DMS79 treated with DMSO at 0.1 percent for 48 hours (cell line): ENCODE measurements around the gene INSC.
"Not testable (repeated sequence)": the region's sequence is repeated elsewhere in the genome, so short reads cannot be mapped to it uniquely, and the experiment has no call there.

Experiments used
- DNase-seq: peaks from one replicate; lab custom pipeline; 2025; lab: John Stamatoyannopoulos, UW

Gene INSC, protein sequence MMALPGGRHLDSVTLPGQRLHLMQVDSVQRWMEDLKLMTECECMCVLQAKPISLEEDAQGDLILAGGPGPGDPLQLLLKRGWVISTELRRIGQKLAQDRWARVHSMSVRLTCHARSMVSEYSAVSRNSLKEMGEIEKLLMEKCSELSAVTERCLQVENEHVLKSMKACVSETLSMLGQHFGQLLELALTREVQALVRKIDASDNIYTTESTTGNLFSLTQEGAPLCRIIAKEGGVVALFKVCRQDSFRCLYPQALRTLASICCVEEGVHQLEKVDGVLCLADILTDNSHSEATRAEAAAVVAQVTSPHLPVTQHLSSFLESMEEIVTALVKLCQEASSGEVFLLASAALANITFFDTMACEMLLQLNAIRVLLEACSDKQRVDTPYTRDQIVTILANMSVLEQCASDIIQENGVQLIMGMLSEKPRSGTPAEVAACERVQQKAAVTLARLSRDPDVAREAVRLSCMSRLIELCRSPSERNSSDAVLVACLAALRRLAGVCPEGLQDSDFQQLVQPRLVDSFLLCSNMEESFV

DNA sequence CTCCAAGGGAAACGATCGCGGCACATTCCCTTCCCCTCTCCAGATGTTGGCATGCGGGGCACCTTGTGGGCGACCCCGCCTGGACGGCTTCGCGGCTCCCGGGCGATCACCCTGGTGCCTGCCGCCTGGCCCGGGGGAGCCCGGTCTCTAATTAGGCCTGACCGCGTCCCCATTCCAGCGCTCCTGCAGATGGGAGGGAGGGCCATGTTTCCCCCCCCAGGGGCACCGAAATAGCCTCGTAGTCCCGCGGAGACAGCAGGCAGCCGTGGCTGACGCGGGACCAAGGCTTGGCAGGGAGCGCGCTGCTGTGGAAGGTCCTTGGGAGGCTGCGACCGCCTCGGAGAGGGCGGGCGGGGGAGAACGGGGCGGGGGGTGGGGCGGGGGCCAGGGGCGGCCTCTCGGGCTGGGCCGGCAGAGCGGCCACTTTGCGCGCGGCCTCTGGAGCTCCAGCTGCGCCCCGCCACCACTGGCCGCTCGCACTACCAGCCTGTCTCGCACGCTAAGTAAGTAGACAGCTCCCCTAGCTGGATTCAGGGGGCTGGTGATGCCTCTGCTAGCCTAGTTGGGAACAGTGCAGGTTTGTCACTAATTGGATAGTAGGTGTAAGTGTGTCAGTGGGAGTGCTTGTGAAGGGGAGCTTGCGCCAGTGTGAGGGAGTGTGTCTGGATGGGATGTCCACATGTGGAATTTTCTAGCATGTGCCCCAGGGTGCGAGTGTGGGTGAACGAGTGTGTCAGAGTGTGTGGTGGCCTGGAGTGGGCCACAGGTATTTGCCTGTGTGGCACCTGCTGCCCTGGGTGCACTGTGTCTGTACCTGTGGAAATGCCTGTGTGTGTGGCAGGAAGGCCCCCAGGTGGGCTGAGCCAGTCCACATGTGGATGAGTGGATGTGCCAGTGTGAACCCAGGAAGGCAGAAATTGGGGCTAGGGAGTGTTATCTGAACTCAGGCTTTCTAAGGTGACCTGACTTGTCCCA is at the start of gene INSC:
Gene INSC, plus strand, starts transcription at position 423 of the 975 bp plus-strand sequence. CDS start 34,252 bp downstream, outside the sequence.
- DNase-seq = no peak

DNA sequence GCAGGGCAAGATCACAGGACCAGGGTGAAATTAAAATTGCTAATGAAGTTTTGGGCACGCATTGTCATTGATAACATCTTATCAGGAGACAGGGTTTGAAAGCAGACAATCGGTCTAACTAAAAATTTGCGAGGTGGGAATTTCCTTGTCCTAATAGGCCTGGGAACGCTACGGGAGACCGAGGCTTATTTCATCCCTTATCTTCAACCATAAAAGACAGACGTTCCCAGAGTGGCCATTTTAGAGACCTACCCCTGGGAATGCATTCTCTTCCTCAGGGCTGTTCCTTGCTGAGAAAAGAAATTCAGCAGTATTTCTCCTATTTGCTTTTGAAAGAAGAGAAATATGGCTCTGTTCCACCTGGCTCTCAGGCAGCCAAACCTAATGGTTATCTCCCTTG is 45.0 kb upstream of the INSC start:
- not testable (repeated sequence) for DNase-seq

DNA sequence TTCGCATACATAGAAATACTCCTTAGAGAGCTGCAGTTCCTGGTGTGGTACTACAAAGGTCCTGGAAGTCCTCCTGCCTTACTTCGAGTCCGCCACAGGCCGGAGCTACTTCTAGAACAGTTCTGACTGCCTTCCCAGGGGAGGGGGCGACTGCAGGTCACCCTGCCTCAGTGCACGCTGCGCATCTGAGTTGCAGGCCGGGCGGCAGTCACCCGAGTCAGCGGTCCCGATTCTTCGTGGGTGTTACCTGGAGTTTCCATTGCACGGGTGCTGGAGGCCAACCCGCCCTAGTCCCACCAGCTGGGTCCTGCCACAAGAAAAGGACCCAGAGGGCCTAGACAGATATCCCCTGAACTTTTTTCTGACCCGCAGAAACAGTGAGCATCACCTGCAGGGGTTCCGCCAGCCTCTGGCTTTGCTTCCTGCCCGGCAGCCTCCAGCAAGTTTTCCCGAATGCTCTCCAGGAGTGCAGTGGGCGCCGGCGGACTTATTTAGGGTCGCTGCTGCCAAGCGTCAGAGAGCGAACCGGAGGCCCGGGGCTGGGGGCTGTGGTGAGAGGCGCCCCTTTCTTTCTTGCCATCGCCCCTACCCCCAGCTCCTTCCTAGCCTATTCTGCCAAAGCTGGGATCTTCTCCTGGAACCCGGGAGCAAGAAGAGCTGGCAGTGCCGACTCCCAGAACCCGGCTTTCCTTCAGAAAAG is 43.0 kb upstream of the INSC start:
- DNase-seq = no peak

DNA sequence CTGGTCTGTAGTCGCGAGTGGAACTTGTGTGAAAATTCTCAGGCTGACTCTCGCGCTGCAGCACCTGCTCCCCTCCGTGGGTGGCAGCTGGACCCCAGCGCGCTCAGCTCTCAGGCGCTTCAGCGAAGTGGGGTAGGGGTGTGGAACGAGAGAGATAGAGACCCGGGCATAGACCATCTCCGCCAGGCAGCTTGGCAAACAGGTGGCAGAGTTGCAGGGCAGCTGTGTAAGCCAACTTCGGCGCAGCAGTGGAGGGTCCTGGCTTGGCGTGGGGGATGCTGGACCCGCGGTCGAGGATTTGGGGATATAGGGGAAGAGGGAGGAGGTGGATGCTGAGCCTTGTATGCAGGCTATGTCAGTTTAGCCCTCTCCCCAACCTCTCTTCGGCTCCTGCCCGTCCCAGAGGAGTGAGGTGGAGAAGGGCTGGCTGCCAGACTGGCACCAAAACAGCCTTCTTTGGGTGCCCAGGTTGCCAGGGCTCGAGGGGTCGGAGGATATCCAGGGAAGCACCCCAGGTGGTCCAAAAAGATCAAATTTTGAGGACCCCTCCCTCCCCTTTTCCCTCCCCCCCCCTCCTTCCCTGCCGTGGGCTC is 42.1 kb upstream of the INSC start:
- DNase-seq = no peak

DNA sequence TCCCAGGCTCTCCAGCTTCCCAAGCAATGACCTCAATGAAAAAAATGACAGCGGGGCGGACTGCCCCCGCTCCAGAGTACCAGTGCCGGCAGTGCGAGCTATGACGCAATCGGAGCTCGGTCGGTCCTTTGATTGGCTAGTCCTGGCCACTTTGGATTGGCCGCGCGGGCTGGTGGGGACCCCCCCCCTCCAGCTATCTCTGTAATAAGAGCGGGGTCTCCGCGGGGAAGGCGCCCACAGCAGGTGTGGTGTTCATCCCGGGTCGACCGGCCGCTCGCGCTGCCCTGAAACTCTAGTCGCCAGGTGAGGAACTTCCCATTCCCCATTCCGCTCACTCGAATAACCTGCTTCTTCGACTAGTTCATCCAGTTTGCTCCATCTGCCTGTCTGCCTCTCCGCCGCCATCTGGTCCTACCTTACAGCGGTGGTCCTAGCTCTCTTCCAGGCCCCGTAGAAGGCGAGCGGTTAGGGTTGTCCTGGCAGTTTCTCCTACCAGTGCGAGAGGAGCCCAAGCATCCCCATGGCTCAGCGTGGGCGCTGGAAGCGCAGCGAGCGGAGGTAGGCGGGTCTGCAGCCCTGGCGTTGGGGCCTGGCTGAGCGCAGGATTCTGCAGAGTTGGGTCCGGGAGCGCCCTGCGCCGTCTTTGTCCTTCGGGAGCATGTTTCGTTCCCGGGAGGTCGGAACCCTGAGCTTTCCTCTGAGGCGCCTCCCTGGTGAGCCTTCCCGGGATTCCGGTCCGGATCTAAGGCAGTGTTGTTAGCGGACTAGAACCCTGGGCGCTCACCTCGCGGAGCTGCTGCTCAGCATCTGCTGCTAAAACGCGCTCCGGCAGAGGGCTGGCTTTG is 41.1 kb upstream of the INSC start, which contains the start of gene CALCB:
Gene CALCB, plus strand, starts transcription at position 233 of the 845 bp plus-strand sequence. CDS start 1,126 bp downstream, outside the sequence.
- DNase-seq = peak; percentile 48

DNA sequence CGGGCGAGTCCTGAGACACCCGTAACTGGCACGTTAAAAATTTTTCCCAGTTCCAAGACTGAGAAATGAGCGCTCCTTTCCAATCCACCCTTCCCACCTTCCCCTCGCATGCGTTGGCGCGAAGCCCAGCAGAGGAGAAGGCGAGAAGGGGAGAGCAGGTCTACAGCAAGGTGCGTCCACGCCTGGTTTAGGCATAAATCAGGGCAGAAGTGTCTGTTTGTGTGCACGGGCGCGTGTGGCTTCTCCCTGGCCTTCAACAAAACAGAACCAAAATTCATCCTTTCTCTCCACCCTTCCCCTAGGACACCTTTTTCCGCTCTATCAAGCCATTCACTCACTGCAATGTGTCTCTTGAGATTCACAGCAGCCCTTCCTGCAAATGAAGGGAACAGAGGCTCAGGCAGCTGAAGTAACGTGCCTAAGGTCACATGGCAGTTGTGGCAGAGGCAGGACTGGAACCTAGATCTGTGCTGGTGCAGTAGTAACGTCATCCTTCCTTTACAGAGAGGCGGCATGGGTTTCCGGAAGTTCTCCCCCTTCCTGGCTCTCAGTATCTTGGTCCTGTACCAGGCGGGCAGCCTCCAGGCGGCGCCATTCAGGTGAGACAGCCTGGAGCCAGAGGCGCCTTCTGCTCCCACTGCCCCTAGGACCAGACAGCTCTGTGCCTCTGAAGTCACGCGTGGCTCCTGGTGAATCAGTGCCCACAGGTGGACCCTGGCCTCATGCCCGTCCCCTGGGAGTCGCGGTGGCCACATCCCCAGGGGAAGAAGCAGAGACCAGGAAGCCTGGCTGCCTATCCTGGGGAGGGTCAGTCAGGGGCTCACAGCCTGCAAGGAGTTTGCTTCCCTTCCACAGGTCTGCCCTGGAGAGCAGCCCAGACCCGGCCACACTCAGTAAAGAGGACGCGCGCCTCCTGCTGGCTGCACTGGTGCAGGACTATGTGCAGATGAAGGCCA is 40.2 kb upstream of the INSC start:
- DNase-seq = peak; percentile 25

DNA sequence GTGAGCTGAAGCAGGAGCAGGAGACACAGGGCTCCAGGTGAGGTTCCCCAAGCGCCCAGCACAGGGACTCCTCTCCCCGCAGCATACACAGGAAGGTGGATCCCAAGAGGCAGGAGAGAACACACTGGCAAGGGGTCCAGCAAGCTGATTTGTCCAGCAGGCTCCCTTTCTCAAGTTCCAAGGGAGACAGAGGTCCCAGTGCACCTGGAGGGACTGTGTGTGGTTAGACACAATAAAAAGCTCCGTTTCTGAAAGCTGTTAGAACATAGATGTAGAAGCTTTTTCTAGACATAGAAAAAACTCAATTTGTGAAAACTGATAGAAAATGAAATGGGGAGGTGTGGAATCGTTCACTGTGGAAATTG is 39.6 kb upstream of the INSC start:
- no peak for DNase-seq

DNA sequence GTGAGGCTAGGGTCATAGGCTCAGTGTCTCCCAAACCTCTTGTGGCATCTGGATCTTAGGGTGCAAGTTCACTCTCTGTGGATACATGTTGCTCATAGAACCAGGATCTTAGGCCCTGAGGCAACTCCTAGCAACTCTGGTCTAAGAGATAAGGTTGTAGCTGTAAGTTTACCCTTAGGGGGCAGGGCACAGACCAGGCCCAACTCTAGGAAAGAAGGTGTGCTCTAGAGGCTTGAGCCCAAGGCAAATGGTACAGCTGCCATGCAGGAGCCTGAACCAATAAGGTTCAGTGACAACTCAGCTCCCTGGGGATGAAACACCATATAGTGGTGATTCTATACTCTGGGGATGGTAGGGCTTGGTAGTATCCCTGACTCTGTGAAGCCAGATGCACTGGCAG is 23.5 kb upstream of the INSC start:
- DNase-seq = no peak

DNA sequence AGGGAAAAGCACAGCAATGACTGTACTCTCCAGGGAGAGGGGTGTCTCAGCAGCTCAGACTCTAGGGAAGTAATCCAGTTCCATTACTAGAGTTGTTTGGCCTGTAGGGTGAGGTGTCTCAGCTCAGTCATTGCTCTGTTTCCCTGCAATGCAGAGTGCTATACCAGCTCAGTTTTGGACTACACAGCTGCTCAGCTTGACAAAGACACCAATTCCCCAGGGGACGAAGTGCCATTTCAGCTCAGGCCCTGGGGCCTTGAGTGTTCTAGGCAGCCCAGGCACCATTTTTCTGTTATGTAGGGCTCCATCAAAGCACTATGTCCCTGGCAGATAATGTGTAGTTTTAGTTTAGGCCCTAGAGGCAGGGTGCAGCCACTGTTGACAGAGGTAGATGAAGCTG is 23.1 kb upstream of the INSC start:
- no peak for DNase-seq

DNA sequence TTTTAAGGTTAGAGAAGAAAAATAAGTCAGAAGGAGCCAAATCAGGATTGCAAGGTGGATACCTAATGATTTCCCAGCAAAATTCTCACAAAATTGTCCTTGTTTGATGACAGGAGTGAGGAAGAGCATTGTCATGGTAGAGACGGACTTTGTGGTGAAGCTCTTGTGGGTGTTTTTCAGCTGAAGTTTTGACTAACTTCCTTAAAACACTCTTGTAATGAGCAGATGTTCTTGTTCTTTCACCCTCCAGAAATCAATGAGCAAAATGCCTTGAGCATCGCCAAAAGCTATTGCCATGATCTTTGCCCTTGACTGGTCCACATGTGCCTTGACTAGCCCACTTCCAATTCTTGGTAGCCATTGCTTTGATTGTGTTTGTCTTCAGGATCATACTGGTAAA is 21.3 kb upstream of the INSC start:
- DNase-seq = no peak

DNA sequence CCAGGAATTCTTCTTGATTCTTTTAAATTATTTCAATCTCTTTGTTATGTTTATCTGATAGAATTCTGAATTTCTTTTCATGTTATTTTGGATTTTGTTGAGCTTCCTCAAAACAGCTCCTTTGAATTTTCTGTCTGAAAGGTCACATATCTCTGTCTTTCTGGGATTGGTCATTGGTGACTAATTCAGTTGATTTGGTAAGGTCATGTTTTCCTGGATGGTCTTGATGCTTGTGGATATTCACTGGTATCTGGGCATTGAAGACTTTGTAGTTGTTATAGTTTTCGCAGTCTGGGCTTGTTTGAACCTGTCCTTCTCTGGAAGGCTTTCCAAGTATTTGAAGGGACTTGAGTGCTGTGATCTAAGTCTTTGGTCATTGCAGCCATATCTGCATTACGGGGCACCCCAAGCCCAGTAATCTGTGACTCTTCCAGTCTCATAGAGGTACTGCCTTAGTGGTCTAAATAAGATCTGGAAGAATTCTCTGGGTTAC is 18.9 kb upstream of the INSC start:
- DNase-seq = no peak

DNA sequence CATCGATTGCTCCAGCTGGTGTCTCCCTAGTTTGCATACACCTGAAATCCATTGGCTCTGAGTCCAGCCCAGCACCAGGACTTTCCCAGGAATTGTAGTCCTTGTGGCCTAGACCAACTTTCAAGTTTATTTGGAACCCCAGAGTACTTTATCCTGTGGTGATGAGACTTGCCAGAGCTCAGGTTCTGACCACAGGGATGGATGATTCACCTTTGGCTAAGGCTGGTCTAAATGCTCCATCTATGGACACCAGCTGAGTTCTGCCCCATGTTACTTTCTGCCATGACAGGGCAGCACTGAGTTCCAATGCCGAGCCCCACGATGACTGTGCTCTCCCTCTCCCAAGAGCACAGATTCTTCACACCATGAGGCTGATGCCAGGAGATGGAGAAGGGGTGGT is 17.3 kb upstream of the INSC start:
- DNase-seq = no peak

DNA sequence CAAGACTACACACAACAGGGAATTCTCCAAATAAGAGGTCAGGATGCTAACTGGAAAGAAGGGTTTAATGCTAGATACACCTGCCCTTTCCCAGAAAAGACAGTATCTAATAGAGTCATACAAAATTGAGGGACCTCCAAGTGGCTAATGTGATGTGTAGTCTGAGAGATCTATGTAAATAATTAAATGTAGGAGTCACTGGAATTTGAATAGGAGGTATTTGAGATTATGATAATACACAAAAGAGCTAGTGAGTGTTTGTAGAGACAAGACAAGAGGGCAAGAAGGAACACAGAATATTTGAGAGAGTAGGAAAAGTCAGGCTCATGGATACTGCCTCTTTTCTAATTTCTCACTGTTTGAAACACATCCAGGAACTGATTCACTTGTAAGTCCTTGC is 15.5 kb upstream of the INSC start:
- no peak for DNase-seq

DNA sequence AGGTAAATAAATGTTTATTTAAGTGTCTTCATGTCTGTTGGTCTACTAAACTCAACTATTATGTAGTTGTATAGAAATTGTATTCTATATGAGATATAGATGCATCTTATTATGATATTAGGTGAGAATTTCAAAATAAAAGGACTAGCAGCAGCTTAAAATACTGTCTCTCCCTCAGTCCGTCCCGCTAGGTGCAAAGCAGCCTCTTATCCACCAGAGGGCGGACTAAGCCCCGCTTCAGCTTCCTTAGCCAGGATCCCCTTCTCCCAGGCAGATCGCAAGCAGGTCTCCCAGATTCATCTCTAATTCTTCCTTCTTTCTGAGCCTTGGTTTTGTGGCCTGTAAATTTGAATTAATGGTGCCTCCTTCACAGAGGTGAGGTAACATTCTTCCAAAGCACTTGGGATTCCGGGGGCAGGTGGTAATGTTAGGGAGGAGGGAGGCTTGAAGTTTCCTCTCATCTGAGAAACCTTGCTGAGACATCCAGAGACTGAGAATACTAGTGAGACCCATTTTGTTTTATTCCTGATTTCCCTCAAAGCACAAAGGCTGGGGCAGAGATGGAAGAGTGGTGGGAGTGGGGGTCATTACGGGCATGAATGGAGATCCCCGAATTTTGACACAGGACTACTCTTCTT is 13.5 kb upstream of the INSC start:
- DNase-seq = peak; percentile 57

DNA sequence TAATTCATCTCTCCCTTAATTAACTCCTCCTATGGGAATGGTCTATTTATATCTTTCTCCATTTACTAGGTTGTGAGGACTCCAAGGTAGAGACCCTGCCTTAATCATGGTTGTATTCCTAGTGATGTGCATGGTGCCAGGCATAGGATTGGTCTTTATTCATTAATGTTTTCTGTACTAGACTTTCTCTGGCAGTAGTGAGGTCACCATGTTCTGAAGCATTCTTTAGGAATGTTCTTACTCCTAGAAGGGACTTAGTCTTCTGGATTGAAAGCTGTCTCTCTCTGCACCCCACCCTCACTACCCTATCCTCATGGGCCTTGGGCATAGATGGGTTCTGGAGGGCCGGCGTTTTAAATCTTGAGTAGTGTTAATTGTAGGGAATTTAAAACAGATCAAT is 10.6 kb upstream of the INSC start:
- DNase-seq = no peak

DNA sequence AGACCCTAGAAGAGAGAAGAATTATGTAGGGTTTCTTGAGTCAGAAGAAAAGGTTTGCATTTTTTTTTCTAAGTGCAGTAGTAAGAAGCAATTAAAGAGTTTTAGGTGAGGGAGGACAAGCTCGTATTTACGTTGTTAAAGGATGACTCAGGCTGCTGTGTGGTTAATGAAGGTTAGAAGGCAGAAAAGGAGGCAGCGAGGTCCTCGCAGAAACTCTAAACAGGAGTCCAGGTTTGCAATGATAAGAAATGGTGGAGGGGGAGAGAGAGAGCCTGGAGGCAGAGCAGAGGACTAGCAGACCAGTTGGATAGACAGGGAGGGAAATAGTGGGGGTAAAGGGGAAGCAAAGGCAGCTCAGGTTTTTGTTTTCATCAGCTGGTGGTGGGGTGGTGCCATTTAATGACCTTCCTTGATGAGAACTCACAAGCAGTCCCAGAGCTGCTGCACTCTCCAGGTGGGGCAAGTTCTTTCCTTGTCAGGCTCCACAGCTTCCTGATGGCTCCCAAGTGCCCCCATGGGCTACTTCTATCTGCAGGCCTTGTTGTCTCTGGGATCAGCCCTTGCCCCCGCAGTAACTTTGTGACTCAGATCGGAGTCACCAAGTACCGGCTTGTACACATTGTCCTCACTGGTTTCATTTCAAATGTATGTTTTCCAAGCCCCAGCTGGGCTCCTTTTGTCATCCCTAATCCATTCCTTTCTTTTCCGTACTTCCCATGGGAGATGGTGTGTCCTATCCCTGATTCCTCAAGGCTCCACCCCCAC is 8.3 kb upstream of the INSC start:
- DNase-seq = no peak

DNA sequence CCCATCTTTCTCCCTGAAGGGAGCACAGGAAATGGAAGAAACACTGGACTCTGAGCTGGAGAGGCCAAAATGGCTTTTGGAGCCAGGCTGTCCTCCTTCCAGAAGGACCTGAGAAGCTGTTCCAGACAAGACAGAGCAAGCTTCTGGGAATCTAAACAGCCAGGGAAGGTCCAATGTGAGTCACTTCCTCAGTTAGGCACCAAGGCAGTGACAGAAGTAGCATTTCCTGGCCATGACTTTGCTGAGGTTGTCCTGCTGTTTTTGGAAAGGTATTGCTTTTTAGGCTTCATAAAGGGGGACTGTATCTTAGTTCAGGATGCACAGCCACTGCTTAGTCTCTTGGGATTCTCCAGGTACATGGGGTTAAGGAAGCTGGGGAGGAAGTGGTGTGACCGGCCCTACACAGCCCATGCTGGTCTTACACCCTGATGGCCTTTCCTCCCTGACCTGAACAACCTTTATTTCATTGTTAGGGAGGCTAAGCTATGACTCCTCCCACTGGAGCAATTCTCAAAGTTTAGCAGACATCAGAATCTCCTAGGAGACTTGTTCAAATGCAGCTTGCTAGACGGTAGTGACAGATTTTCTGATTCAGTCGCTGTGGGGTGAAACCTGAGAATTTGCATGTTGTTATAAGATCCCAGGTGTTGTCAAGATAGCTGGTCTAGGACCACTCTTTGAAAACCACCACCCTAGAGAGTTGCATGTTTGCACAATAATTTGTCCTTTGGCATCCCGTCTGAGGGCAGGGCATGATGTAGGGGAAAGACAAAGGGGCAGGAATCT is 6.8 kb upstream of the INSC start:
- DNase-seq = no peak
